Measurements from ENCODE around the gene LAMC2. TPM values are rescaled to one million over a fixed set of nuclear protein-coding genes. Genes with fewer than 3 reads are reported as not detected.
"Not testable (repeated sequence)": the region's sequence is repeated elsewhere in the genome, so short reads cannot be mapped to it uniquely, and the experiment has no call there.

The LAMC2 gene
- total RNA-seq, 2 donors from 2014 or later = not detected

GRCh38 chr1:183240526-183240825 lies 54.4 kb downstream of the LAMC2 start:
- no peak for ATAC-seq
- no peaks in the 10 kb centered on the region for H3K36me3 Mint-ChIP-seq
- no peak overlapping the region for H3K4me3 Mint-ChIP-seq
- H3K27me3 Mint-ChIP-seq = peaks cover 3 to 18% of the 10 kb centered on the region in 2 donors
- no peaks in the 10 kb centered on the region for H3K9me3 Mint-ChIP-seq
- no peak for DNase-seq (ENCODE audit: low spot score)
- no peak overlapping the region for H3K27ac Mint-ChIP-seq
- no peaks in the 10 kb centered on the region for H3K4me1 Mint-ChIP-seq (ENCODE audit: low read depth in 2 of 2)

GRCh38 chr1:183240853-183241252 lies 54.8 kb downstream of the LAMC2 start:
- H3K4me3 Mint-ChIP-seq; ATAC-seq; H3K9me3 Mint-ChIP-seq; DNase-seq (ENCODE audit: low spot score); H3K4me1 Mint-ChIP-seq (ENCODE audit: low read depth in 2 of 2); H3K27ac Mint-ChIP-seq; H3K36me3 Mint-ChIP-seq: not testable (repeated sequence)
- peaks cover 3 to 15% of the 10 kb centered on the region in 2 donors for H3K27me3 Mint-ChIP-seq

- no peak for ATAC-seq
Observed at GRCh38 chr1:183241471-183241870, 55.4 kb downstream of the LAMC2 start.

GRCh38 chr1:183242556-183242955 lies 56.5 kb downstream of the LAMC2 start:
- no peak overlapping the region for H3K27ac Mint-ChIP-seq
- no peak overlapping the region for H3K4me3 Mint-ChIP-seq
- H3K9me3 Mint-ChIP-seq = no peaks in the 10 kb centered on the region
- H3K4me1 Mint-ChIP-seq (ENCODE audit: low read depth in 2 of 2) = no peaks in the 10 kb centered on the region
- H3K36me3 Mint-ChIP-seq = no peaks in the 10 kb centered on the region
- H3K27me3 Mint-ChIP-seq = peaks cover 3 to 21% of the 10 kb centered on the region in 2 donors
- ATAC-seq = no peak
- no peak for DNase-seq (ENCODE audit: low spot score)

More at GRCh38 chr1:183241471-183241870, 55.4 kb downstream of the LAMC2 start:
- Mint-ChIP-seq H3K9me3 (no peaks in the 10 kb centered on the region), H3K4me3 (no peak overlapping the region), H3K4me1 (ENCODE audit: low read depth in 2 of 2) (no peaks in the 10 kb centered on the region), H3K27me3 (peaks cover 3 to 15% of the 10 kb centered on the region in 2 donors), H3K36me3 (no peaks in the 10 kb centered on the region), H3K27ac (no peak overlapping the region)
- no peak for DNase-seq (ENCODE audit: low spot score)

- peaks cover 3 to 22% of the 10 kb centered on the region in 2 donors for H3K27me3 Mint-ChIP-seq
- H3K4me1 Mint-ChIP-seq (ENCODE audit: low read depth in 2 of 2) = no peaks in the 10 kb centered on the region
- DNase-seq (ENCODE audit: low spot score) = no peak
- no peak overlapping the region for H3K27ac Mint-ChIP-seq
- H3K4me3 Mint-ChIP-seq = no peak overlapping the region
- ATAC-seq = peak in 1 of 2 donors; percentile 53
- no peaks in the 10 kb centered on the region for H3K36me3 Mint-ChIP-seq
- no peaks in the 10 kb centered on the region for H3K9me3 Mint-ChIP-seq
Observed at GRCh38 chr1:183243161-183244050, 57.3 kb downstream of the LAMC2 start.

GRCh38 chr1:183244466-183244865 lies 58.4 kb downstream of the LAMC2 start:
- Mint-ChIP-seq H3K9me3 (no peaks in the 10 kb centered on the region), H3K27ac (no peak overlapping the region), H3K4me1 (ENCODE audit: low read depth in 2 of 2) (no peaks in the 10 kb centered on the region), H3K36me3 (no peaks in the 10 kb centered on the region), H3K27me3 (peaks cover 3 to 32% of the 10 kb centered on the region in 2 donors), H3K4me3 (no peak overlapping the region)
- DNase-seq (ENCODE audit: low spot score) (no peak), ATAC-seq (no peak)

GRCh38 chr1:183245357-183245756 lies 59.3 kb downstream of the LAMC2 start:
- ATAC-seq = no peak
- Mint-ChIP-seq H3K36me3 (no peaks in the 10 kb centered on the region), H3K9me3 (no peaks in the 10 kb centered on the region), H3K27ac (no peak overlapping the region), H3K4me3 (no peak overlapping the region), H3K4me1 (ENCODE audit: low read depth in 2 of 2) (no peaks in the 10 kb centered on the region), H3K27me3 (peaks cover 8 to 37% of the 10 kb centered on the region in 2 donors)
- DNase-seq (ENCODE audit: low spot score) = no peak

GRCh38 chr1:183246436-183246835 lies 60.4 kb downstream of the LAMC2 start:
- Mint-ChIP-seq H3K4me3 (no peak overlapping the region), H3K36me3 (no peaks in the 10 kb centered on the region), H3K27ac (no peak overlapping the region), H3K27me3 (peaks cover 8 to 29% of the 10 kb centered on the region in 2 donors), H3K9me3 (no peaks in the 10 kb centered on the region), H3K4me1 (ENCODE audit: low read depth in 2 of 2) (no peaks in the 10 kb centered on the region)
- DNase-seq (ENCODE audit: low spot score) (no peak), ATAC-seq (no peak)

GRCh38 chr1:183247066-183247465 lies 61.0 kb downstream of the LAMC2 start:
- no peaks in the 10 kb centered on the region for H3K4me1 Mint-ChIP-seq (ENCODE audit: low read depth in 2 of 2)
- ATAC-seq (no peak), DNase-seq (ENCODE audit: low spot score) (no peak)
- no peaks in the 10 kb centered on the region for H3K36me3 Mint-ChIP-seq
- H3K27me3 Mint-ChIP-seq = peaks cover 8 to 31% of the 10 kb centered on the region in 2 donors
- no peaks in the 10 kb centered on the region for H3K9me3 Mint-ChIP-seq
- no peak overlapping the region for H3K27ac Mint-ChIP-seq
- H3K4me3 Mint-ChIP-seq = no peak overlapping the region

- Mint-ChIP-seq H3K4me3 (no peak overlapping the region), H3K4me1 (ENCODE audit: low read depth in 2 of 2) (no peaks in the 10 kb centered on the region), H3K27ac (no peak overlapping the region), H3K9me3 (no peaks in the 10 kb centered on the region), H3K27me3 (peaks cover 8 to 33% of the 10 kb centered on the region in 2 donors), H3K36me3 (no peaks in the 10 kb centered on the region)
- DNase-seq (ENCODE audit: low spot score) (no peak), ATAC-seq (no peak)
Observed at GRCh38 chr1:183247484-183247883, 61.4 kb downstream of the LAMC2 start.

GRCh38 chr1:183247931-183248330 lies 61.9 kb downstream of the LAMC2 start:
- no peak for DNase-seq (ENCODE audit: low spot score)
- Mint-ChIP-seq H3K4me3 (no peak overlapping the region), H3K27me3 (peaks cover 8 to 33% of the 10 kb centered on the region in 2 donors), H3K9me3 (no peaks in the 10 kb centered on the region), H3K4me1 (ENCODE audit: low read depth in 2 of 2) (no peaks in the 10 kb centered on the region), H3K27ac (no peak overlapping the region), H3K36me3 (no peaks in the 10 kb centered on the region)
- ATAC-seq = no peak

GRCh38 chr1:183248989-183249691 lies 63.1 kb downstream of the LAMC2 start:
- Mint-ChIP-seq H3K27me3 (peaks cover 8 to 33% of the 10 kb centered on the region in 2 donors), H3K4me1 (ENCODE audit: low read depth in 2 of 2) (no peaks in the 10 kb centered on the region), H3K4me3 (no peak overlapping the region), H3K9me3 (no peaks in the 10 kb centered on the region), H3K27ac (no peak overlapping the region), H3K36me3 (no peaks in the 10 kb centered on the region)
- DNase-seq (ENCODE audit: low spot score) = no peak
- peak in 1 of 2 donors; percentile 28 for ATAC-seq

- no peaks in the 10 kb centered on the region for H3K4me1 Mint-ChIP-seq (ENCODE audit: low read depth in 2 of 2)
- no peaks in the 10 kb centered on the region for H3K9me3 Mint-ChIP-seq
- peaks cover 8 to 33% of the 10 kb centered on the region in 2 donors for H3K27me3 Mint-ChIP-seq
- no peak overlapping the region for H3K4me3 Mint-ChIP-seq
- ATAC-seq (peak in 1 of 2 donors; percentile 13), DNase-seq (ENCODE audit: low spot score) (no peak)
- no peaks in the 10 kb centered on the region for H3K36me3 Mint-ChIP-seq
- no peak overlapping the region for H3K27ac Mint-ChIP-seq
Observed at GRCh38 chr1:183249941-183250452, 63.9 kb downstream of the LAMC2 start.
